IPS-18c (cell line): ENCODE measurements around the gene ZNF17.
"Not testable (repeated sequence)": the region's sequence is repeated elsewhere in the genome, so short reads cannot be mapped to it uniquely, and the experiment has no call there.

Experiments
- H3K4me3 ChIP-seq: 2 replicates; pipeline ENCODE4 v1.7.0; 2013; ENCODE audit warnings: low read depth, mild to moderate bottlenecking, low read length, moderate library complexity; ENCODE audit not compliant: insufficient read depth
- H3K9me3 ChIP-seq: one replicate; pipeline ENCODE4 v1.6.1; 2013; ENCODE audit warnings: mild to moderate bottlenecking, low read length, moderate library complexity; ENCODE audit not compliant: control insufficient read depth, insufficient read depth

The ZNF17 gene

GRCh38 chr19:57410877-57411671 lies at the start of gene ZNF17:
ZNF17 (plus strand) TSS chr19:57411161; CDS start chr19:57413616, 2,455 bp downstream.
- Histone ChIP-seq H3K9me3 (no peaks in the 10 kb centered on the region), H3K4me3 (peak within 1 kb of the TSS; percentile 73)

- Histone ChIP-seq H3K9me3 (no peaks in the 10 kb centered on the region), H3K4me3 (peak overlapping the region; percentile 40; the same call in 1 of the 2 replicates)
Observed at GRCh38 chr19:57362419-57362818, 48.5 kb upstream of the ZNF17 start.

GRCh38 chr19:57362997-57363687 lies 47.8 kb upstream of the ZNF17 start, which contains the start of the genes TRAPPC2B and ZNF547:
TRAPPC2B (plus strand) TSS chr19:57363551; CDS start chr19:57364834, 1,283 bp downstream.
ZNF547 (plus strand) TSS chr19:57363551; CDS start chr19:57368556, 5,005 bp downstream.
- H3K4me3 ChIP-seq = peak within 1 kb of the TSS; percentile 84
- H3K9me3 ChIP-seq = no peaks in the 10 kb centered on the region

GRCh38 chr19:57363688-57364181 lies 47.2 kb upstream of the ZNF17 start:
- peak overlapping the region; percentile 84 for H3K4me3 ChIP-seq
- H3K9me3 ChIP-seq = no peaks in the 10 kb centered on the region

DNA sequence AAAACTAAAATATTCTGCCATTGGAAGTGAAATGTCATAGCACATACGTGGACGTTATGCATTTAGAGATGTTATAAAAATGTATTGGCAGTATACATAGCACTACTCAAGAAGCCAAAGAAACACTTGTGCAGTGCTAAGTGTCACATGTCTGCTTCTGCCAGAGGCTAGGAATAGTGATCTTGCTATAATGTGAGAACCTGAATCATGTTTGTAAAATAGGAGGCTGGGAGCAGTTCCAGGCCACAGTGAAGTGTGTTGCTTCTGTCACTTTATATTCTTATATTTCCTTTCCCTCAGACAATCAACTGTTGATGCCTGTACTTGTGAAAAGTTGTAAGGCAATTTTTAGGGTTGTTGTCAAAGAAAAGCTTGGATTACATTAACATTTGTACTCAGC lies 44.2 kb upstream of the ZNF17 start:
- Histone ChIP-seq H3K9me3 (no peaks in the 10 kb centered on the region), H3K4me3 (no peak overlapping the region)

- Histone ChIP-seq H3K4me3 (no peak overlapping the region), H3K9me3 (peaks cover 16% of the 10 kb centered on the region)
Observed at GRCh38 chr19:57374179-57374578, 36.8 kb upstream of the ZNF17 start.

GRCh38 chr19:57374647-57375046 lies 36.3 kb upstream of the ZNF17 start:
- peaks cover 16% of the 10 kb centered on the region for H3K9me3 ChIP-seq
- not testable (repeated sequence) for H3K4me3 ChIP-seq

GRCh38 chr19:57376151-57376550 lies 34.8 kb upstream of the ZNF17 start:
- no peak overlapping the region for H3K4me3 ChIP-seq

GRCh38 chr19:57377498-57378146 lies 33.3 kb upstream of the ZNF17 start:
- H3K4me3 ChIP-seq = no peak overlapping the region

More at GRCh38 chr19:57376151-57376550, 34.8 kb upstream of the ZNF17 start:
- H3K9me3 ChIP-seq = peaks cover 16% of the 10 kb centered on the region

DNA sequence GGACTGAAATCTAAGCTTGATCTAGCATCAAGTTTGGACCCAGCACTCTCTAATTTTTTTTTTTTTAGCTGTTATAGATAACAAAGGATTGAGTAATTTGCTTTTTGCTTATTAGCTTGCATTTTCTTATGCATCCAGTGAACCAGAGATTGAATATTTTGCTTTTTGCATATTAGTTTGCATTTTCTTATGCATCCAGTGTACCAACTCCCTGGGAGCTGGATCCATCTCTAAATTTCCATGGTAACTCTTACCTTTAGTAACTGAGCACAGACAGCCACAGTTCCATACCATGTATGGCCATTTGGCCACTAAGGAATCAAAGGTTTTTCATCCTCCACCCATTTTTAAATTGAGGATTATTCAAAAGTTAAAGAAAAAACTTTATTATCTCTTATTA lies 30.0 kb upstream of the ZNF17 start:
- peaks cover 2% of the 10 kb centered on the region for H3K9me3 ChIP-seq
- no peak overlapping the region for H3K4me3 ChIP-seq

More at GRCh38 chr19:57377498-57378146, 33.3 kb upstream of the ZNF17 start:
- peaks cover 16% of the 10 kb centered on the region for H3K9me3 ChIP-seq

GRCh38 chr19:57382806-57383488 lies 28.0 kb upstream of the ZNF17 start:
- Histone ChIP-seq H3K4me3 (no peak overlapping the region), H3K9me3 (no peaks in the 10 kb centered on the region)

DNA sequence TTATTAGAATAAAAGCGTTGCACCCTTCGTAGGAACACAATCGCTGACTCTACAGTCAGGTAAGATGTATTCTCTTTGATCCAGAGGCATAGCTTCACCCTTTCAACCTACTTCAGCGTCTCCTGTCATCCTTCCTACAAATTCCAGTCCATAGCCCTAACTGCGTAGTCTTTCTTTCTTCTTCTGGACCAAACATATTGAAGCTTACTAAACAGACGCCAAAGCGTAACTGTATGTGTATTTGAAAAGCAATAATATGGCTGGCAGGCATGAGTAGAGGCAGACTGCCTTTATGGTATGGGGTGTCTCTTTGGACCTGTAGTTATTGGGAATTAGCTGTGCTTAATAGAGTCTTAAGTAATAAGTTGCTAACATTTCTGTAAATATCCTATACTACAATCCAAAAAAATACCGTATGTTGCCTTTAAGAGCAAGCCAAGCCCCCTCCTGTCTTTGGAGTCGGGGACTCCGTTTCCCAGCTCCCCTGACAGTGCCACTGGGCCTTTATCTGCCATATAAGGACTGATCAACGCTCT lies 21.7 kb upstream of the ZNF17 start:
- peak overlapping the region; percentile 16; the same call in 1 of the 2 replicates for H3K4me3 ChIP-seq
- no peaks in the 10 kb centered on the region for H3K9me3 ChIP-seq

DNA sequence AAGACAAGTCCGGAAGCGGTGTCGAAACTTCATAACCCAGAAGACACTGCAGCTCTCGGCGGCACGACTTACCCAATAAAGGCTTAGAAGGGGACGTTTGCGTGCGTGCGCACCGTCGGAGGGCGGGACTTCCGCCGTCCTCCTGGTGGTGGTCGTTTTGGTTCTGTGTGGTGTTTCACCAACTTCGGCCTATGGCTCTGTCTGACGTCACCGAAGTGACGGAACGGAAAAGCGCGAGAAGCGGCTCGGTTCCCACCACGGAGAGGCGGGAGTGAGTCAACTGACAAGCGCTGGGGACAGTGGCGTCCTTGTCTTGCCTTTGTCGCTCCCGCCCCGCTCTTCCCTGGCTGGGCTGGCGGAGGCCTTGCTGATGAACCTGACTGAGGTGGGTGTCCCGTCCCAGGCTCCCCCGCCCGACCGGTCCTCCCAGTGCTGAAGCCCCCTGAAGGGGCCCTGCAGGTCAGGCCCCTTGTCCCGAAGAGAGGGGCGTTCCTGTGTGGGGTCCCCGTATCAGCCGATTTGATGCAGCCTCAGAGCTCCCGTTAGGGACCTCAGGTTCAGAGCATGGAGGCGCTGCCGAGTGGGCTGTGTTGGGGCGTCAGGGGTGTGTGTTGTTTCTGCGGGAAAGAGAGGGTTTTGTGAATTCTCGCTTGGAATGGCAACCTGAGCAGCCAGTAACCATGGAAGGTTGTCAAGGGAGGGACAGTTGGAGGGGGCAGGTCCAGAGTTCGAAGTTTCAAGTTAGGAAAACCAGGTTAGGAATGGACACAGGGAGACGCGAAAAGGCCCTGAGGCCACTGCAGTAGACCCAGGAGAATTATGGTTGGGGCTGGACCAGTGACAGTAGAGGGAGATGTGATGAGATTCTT lies 21.0 kb upstream of the ZNF17 start, which contains the start of gene ZNF548:
Gene ZNF548 (plus strand): TSS at position 125 of the 869 bp plus-strand sequence. CDS start 246 bp downstream, at position 371.
- H3K9me3 ChIP-seq = no peaks in the 10 kb centered on the region
- peak within 1 kb of the TSS; percentile 84 for H3K4me3 ChIP-seq

DNA sequence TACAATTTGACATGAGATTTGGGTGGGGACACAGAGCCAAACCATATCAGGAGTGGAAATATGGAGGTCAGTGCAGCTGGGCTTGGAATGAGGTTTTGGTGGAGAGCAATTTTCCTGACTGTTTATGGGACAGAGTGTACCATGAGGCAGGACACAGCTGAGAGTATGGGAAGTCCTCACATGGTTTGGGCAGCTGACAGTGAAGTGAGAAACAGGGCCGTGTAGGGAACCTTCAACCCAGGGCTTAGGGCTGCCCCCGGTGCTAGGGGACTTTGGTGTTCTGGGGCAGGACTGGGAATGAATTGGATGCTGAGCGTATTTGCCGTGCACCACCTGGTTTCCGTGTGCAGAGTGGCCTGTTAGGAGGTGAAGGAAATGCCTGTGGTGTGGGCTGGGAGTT lies 15.3 kb upstream of the ZNF17 start:
- no peaks in the 10 kb centered on the region for H3K9me3 ChIP-seq
- H3K4me3 ChIP-seq = no peak overlapping the region

GRCh38 chr19:57398868-57399267 lies 12.1 kb upstream of the ZNF17 start:
- Histone ChIP-seq H3K9me3 (peaks cover 2% of the 10 kb centered on the region), H3K4me3 (no peak overlapping the region)
